BLaER1 treated with 17β-estradiol and CSF1 and Interleukin-3, amounts not matched to agents 10 nM and 100 nM (cell line): Measurements from ENCODE around the gene SRPK2.
"Not testable (repeated sequence)": the region's sequence is repeated elsewhere in the genome, so short reads cannot be mapped to it uniquely, and the experiment has no call there.

Experiments used
- H3K27ac ChIP-seq, 11 experiments: shearing (Covaris generic); formaldehyde crosslinking; 2 replicates each; pipeline ENCODE4 v1.8.1; 2022
- H3K27me3 ChIP-seq, 11 experiments: shearing (Covaris generic); formaldehyde crosslinking; 2 replicates each; pipeline ENCODE4 v1.8.1; 2022
- H3K36me3 ChIP-seq, 11 experiments: shearing (Covaris generic); formaldehyde crosslinking; 2 replicates each; pipeline ENCODE4 v1.8.1; 2022
- H3K4me1 ChIP-seq, 10 experiments: shearing (Covaris generic); formaldehyde crosslinking; 2 replicates each; pipeline ENCODE4 v1.8.1; 2022
- H3K4me2 ChIP-seq, 11 experiments: shearing (Covaris generic); formaldehyde crosslinking; 2 replicates each; pipeline ENCODE4 v1.8.1; 2022
- H3K4me3 ChIP-seq, 10 experiments: shearing (Covaris generic); formaldehyde crosslinking; 2 replicates each; pipeline ENCODE4 v1.8.1; 2022
- H3K9ac ChIP-seq, 11 experiments: shearing (Covaris generic); formaldehyde crosslinking; 2 replicates each; pipeline ENCODE4 v1.8.1; 2022
- H3K9me3 ChIP-seq, 11 experiments: shearing (Covaris generic); formaldehyde crosslinking; replicated peaks in 1 of 11; 2 replicates each; pipeline ENCODE4 v1.8.1; 2022
- H4K20me1 ChIP-seq, 11 experiments: shearing (Covaris generic); formaldehyde crosslinking; 2 replicates each; pipeline ENCODE4 v1.8.1; 2022
- Cebpa-rat ChIP-seq, 11 experiments: shearing (Covaris generic); IDR thresholded peaks; 2 replicates each; pipeline ENCODE4 v1.8.1; 2022

SRPK2 gene

DNA sequence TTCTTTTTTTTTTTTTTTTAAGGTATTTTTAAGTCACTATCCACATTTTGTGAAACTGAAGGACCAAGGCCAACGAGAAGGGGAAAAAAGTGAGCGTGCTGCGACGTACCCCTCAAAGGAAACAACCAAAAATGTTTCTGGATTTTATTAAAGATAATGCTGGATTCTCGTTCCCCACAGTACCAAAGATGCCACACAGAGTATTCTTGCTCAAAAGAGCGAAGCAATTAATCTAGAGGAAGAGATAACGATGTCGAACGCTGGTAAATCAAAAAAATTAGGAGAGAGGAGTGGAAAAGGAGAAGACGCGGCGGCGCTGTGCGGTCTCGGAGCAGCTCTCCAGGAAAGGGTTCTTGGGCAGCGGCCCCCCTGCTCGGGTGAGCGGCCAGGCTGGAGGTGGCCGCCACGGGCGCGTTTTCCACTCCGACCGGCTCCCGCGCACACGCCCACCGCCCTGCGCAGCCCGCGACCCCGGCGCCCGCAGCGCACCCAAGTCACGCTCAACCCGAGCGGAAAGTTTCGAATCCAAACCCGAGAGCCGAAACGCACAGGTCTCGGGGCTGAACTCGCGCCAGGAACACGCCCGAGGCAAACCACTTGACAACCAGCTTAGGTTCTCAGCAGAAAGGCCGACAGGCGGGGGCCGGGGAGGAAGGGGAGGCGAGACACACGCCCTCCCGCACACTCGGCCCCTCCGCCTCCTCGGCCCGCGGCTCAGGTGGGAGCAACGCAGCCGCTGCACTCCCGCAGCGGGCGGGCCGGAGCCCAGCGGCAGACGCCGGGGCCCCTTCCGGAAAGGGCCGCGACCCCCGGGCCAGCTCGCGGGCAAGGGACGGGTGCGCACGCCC is 989 bp downstream of the SRPK2 start:
- Histone ChIP-seq H3K4me1 (peaks cover 9 to 25% (median 13%) of the 10 kb centered on the region in 10 experiments; a peak in 18 of 20 replicates), H3K27me3 (0 out of 22 replicates have a peak, but pooled peaks cover 0 to 3% (median 0%) of the 10 kb centered on the region in 11 experiments), H3K4me2 (peak overlapping the region; percentile 78 to 99 (median 89)), H4K20me1 (peaks cover 19 to 55% (median 45%) of the 10 kb centered on the region in 11 experiments; a peak in 21 of 22 replicates), H3K9me3 (no peaks in the 10 kb centered on the region), H3K9ac (peak overlapping the region; percentile 84 to 95 (median 90)), H3K27ac (peak overlapping the region; percentile 54 to 90 (median 85)), H3K4me3 (peak overlapping the region; percentile 83 to 98 (median 93)), H3K36me3 (peaks cover 5 to 12% (median 9%) of the 10 kb centered on the region in 11 experiments; a peak in 11 of 22 replicates)
- no peak for TF ChIP-seq Cebpa-rat (IDR thresholded peaks at IDR 0.05)

DNA sequence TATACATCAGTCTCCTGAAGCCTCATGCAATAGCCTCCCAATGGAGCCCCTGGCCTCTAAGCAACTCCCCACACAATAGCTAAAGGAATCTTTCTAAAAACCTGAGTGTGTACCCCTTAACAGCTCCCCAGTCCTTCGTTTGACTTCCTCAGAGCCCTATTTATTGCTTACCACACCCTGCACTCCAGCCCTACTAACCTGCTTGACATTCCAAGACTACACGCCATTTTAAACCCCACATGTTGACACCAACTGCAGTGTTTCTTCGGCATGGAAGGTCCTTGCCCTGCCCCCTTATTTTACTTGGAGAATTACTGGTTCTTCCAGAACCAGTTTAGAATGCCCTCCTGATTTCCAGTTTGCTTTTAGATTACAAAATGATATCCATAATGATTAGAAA is 10.8 kb downstream of the SRPK2 start:
- Histone ChIP-seq H3K4me1 (no peaks in the 10 kb centered on the region), H3K4me3 (no peak overlapping the region), H4K20me1 (peaks cover 18 to 97% (median 63%) of the 10 kb centered on the region in 11 experiments; a peak in 19 of 22 replicates), H3K36me3 (peaks cover 0 to 21% (median 4%) of the 10 kb centered on the region in 11 experiments; a peak in 4 of 22 replicates), H3K27ac (no peak overlapping the region), H3K27me3 (no peaks in the 10 kb centered on the region), H3K9me3 (peaks cover 0 to 13% (median 4%) of the 10 kb centered on the region in 11 experiments; a peak in 10 of 22 replicates), H3K4me2 (no peak overlapping the region), H3K9ac (no peak overlapping the region)
- TF ChIP-seq Cebpa-rat (IDR thresholded peaks at IDR 0.05) = no peak

DNA sequence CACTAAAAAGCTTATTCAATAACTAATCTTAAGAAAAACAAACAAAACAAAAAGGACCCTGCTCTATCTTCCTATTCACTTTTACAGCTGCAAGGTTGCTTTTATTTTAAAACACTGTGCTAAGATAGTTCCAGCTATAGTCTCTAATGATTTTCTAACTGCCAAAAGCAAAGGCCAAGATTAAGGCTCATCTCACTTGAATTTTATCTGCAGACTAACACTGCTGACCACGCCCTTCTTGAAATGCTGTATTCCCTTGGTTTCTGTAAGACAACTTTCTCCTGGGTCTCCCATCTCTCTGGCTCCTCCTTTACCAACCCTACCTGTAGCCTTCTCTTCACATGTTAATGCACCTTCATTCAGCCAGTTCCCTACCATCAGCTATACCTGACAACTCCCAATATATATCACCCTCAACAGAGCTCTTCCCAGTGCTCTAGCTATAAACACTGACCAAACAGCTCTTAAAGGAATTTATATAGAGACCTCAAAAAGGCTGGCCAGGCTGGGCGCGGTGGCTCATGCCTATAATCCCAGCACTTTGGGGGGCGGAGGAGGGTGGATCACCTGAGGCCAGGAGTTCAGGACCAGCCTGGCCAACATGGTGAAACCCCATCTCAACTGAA is 11.7 kb downstream of the SRPK2 start:
- peaks cover 0 to 13% (median 4%) of the 10 kb centered on the region in 11 experiments; a peak in 10 of 22 replicates for H3K9me3 ChIP-seq
- no peak overlapping the region for H3K4me3 ChIP-seq
- no peak overlapping the region for H3K9ac ChIP-seq
- H4K20me1 ChIP-seq = peaks cover 18 to 97% (median 61%) of the 10 kb centered on the region in 11 experiments; a peak in 20 of 22 replicates
- H3K27me3 ChIP-seq = no peaks in the 10 kb centered on the region
- H3K4me2 ChIP-seq = no peak overlapping the region
- no peak overlapping the region for H3K27ac ChIP-seq
- H3K4me1 ChIP-seq = no peaks in the 10 kb centered on the region
- peaks cover 0 to 21% (median 4%) of the 10 kb centered on the region in 11 experiments; a peak in 4 of 22 replicates for H3K36me3 ChIP-seq
- no peak for TF ChIP-seq Cebpa-rat (IDR thresholded peaks at IDR 0.05)

DNA sequence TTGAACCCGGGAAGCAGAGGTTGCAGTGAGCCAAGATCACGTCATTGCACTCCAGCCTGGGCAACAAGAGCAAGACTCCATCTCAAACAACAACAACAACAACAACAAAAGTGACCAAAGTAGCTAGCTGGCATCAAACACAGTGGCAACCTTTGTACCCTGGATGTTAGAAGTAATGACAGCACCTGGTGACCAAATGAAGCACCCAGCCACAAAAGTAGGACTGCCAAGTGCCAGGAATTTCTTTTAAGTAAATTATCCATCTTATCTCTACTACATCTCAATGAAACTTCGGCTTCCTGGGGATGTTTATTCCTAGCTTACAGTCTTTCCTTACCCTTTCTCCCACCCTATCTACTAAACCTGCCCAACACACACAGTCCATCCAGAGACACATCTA is 18.8 kb downstream of the SRPK2 start:
- Histone ChIP-seq H3K27me3 (no peaks in the 10 kb centered on the region), H3K4me3 (no peak overlapping the region), H3K27ac (no peak overlapping the region), H4K20me1 (peaks cover 38 to 99% (median 78%) of the 10 kb centered on the region in 11 experiments; a peak in 20 of 22 replicates), H3K9ac (no peak overlapping the region), H3K36me3 (peaks cover 0 to 14% (median 7%) of the 10 kb centered on the region in 11 experiments; a peak in 8 of 22 replicates), H3K4me1 (peaks cover 0 to 11% (median 8%) of the 10 kb centered on the region in 10 experiments; a peak in 12 of 20 replicates), H3K4me2 (no peak overlapping the region), H3K9me3 (peaks cover under 1 to 15% (median 2%) of the 10 kb centered on the region in 11 experiments; a peak in 17 of 22 replicates)
- TF ChIP-seq Cebpa-rat (IDR thresholded peaks at IDR 0.05) = no peak

DNA sequence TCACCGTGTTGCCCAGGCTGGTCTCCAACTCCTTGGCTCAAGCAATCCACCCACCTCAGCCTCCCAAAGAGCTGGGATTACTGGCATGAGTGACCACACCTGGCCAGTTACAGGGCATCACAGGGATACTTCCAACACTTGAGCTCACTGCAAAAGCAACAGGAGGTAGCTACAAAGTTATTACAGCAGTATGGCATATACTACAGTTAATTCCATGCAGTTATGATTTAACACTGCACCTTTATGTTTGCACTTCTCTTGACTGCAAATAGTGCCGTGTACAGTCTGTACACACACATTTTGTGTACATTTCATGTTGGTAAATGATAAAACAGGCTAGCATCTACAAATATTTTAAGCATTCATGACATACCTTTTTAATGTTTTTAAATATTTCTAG is 21.3 kb downstream of the SRPK2 start:
- Histone ChIP-seq H3K9me3 (peaks cover 14 to 31% (median 24%) of the 10 kb centered on the region in 11 experiments; a peak in 20 of 22 replicates), H3K27ac (no peak overlapping the region), H3K27me3 (no peaks in the 10 kb centered on the region), H3K4me1 (peaks cover 0 to 11% (median 8%) of the 10 kb centered on the region in 10 experiments; a peak in 12 of 20 replicates), H3K9ac (no peak overlapping the region), H3K4me2 (no peak overlapping the region), H3K4me3 (no peak overlapping the region), H3K36me3 (peaks cover 0 to 26% (median 15%) of the 10 kb centered on the region in 11 experiments; a peak in 14 of 22 replicates), H4K20me1 (peaks cover 29 to 84% (median 63%) of the 10 kb centered on the region in 11 experiments; a peak in 20 of 22 replicates)
- no peak for TF ChIP-seq Cebpa-rat (IDR thresholded peaks at IDR 0.05)

DNA sequence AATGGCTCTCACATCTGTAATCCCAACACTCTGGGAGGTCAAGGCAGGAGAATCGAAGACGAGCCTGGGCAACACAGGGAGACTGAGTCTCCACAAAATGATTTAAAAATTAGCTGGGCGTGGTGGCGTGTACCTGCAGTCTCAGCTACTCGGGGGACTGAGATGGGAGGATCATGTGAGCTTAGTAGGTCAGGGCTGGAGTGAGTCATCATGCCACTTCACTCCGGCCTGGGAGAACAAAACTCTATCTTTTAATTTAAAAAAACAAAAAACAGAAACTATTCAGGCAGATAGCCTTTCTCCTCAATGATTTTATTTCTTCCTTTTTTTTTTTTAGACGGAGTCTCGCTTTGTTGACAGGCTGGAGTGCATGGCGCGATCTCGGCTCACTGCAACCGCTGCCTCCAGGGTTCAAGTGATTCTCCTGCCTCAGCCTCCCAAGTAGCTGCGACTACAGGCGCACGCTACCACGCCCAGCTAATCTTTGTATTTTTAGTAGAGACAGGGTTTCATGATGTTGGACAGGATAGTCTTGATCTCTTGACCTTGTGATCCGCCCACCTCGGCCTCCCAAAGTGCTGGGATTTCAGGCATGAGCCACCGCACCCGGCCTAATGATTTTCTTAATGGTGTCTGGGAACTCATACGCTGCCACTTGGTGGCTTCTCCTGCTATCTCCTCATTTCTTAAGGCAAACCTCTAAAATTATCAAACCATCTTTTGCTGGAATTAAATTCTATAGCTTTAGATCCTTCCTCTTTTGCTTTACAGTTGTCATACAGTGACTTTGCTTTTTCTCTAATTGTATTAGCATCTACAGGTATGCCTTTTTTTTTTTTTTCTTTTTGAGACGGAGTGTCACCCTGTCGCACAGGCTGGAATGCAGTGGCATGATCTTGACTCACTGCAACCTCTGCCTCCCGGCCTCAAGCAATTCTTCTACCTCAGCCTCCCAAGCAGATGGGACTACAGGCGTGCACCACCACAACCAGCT is 22.9 kb downstream of the SRPK2 start:
- peaks cover 15 to 41% (median 36%) of the 10 kb centered on the region in 11 experiments; a peak in 20 of 22 replicates for H3K9me3 ChIP-seq
- no peaks in the 10 kb centered on the region for H3K27me3 ChIP-seq
- H3K27ac ChIP-seq = no peak overlapping the region
- peaks cover 0 to 11% (median 8%) of the 10 kb centered on the region in 10 experiments; a peak in 12 of 20 replicates for H3K4me1 ChIP-seq
- H3K36me3 ChIP-seq = peaks cover 0 to 26% (median 15%) of the 10 kb centered on the region in 11 experiments; a peak in 14 of 22 replicates
- H4K20me1 ChIP-seq = peaks cover 20 to 68% (median 49%) of the 10 kb centered on the region in 11 experiments; a peak in 20 of 22 replicates
- no peak overlapping the region for H3K4me2 ChIP-seq
- no peak overlapping the region for H3K9ac ChIP-seq
- no peak for TF ChIP-seq Cebpa-rat (IDR thresholded peaks at IDR 0.05)
- no peak overlapping the region for H3K4me3 ChIP-seq

DNA sequence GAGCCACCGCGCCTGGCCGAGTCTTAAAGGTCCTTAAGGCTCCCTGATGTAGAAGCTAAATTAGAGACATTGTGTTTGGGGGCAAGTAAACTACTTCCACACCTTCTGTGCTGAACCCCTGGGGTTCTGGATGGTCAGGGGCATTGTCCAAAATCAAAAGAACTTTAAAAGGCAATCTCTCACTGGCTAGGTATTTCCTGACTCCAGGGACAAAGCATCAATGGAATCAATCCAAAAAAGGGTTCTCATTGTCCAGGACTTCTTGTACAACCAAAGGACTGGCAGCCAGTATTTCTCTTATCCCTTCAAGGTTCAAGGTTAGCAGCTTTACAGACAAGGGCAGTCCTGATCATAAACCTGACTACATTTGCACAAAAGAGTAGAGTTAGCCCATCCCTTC is 24.0 kb downstream of the SRPK2 start:
- Histone ChIP-seq H3K9ac (no peak overlapping the region), H3K4me2 (no peak overlapping the region), H3K36me3 (peaks cover 0 to 26% (median 15%) of the 10 kb centered on the region in 11 experiments; a peak in 15 of 22 replicates), H3K9me3 (peaks cover 15 to 46% (median 36%) of the 10 kb centered on the region in 11 experiments; a peak in 20 of 22 replicates), H3K27ac (no peak overlapping the region), H3K27me3 (no peaks in the 10 kb centered on the region), H3K4me1 (peaks cover 0 to 11% (median 8%) of the 10 kb centered on the region in 10 experiments; a peak in 12 of 20 replicates), H4K20me1 (peaks cover 11 to 56% (median 37%) of the 10 kb centered on the region in 11 experiments; a peak in 20 of 22 replicates), H3K4me3 (no peak overlapping the region)
- TF ChIP-seq Cebpa-rat (IDR thresholded peaks at IDR 0.05) = no peak

DNA sequence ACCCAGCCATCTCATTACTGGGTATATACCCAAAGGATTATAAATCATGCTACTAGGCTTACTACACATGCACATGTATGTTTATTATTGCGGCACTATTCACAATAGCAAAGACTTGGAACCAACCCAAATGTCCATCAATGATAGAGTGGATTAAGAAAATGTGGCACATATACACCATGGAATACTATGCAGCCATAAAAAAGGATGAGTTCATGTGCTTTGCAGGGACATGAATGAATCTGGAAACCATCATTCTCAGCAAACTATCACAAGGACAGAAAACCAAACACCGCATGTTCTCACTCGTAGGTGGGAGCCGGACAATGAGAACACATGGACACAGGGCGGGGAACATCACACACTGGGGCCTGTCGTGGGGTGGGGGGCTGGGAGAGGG is 25.1 kb downstream of the SRPK2 start:
- H3K27me3 ChIP-seq, H3K4me2 ChIP-seq, H3K4me3 ChIP-seq, H3K27ac ChIP-seq, H3K9ac ChIP-seq, H3K4me1 ChIP-seq: not testable (repeated sequence)
- H3K9me3 ChIP-seq = peaks cover 15 to 49% (median 36%) of the 10 kb centered on the region in 11 experiments; a peak in 20 of 22 replicates
- H4K20me1 ChIP-seq = peaks cover 6 to 54% (median 29%) of the 10 kb centered on the region in 11 experiments; a peak in 19 of 22 replicates
- H3K36me3 ChIP-seq = peaks cover 0 to 26% (median 15%) of the 10 kb centered on the region in 11 experiments; a peak in 15 of 22 replicates

DNA sequence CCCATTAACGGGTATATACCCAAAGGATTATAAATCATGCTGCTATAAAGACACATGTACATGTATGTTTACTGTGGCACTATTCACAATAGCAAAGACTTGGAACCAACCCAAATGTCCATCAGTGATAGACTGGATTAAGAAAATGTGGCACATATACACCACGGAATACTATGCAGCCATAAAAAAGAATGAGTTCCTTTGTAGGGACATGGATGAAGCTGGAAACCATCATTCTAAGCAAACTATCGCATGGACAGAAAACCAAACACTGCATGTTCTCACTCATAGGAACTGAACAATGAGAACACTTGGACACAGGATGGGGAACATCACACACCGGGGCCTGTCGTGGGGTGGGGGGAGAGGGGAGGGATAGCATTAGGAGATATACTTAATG is 26.0 kb downstream of the SRPK2 start:
- Histone ChIP-seq H3K9me3 (peaks cover 15 to 49% (median 36%) of the 10 kb centered on the region in 11 experiments; a peak in 20 of 22 replicates), H4K20me1 (peaks cover 6 to 49% (median 21%) of the 10 kb centered on the region in 11 experiments; a peak in 19 of 22 replicates), H3K36me3 (peaks cover 0 to 26% (median 15%) of the 10 kb centered on the region in 11 experiments; a peak in 15 of 22 replicates)
- H3K27ac ChIP-seq, H3K9ac ChIP-seq, H3K4me1 ChIP-seq, H3K4me3 ChIP-seq, H3K27me3 ChIP-seq, H3K4me2 ChIP-seq: not testable (repeated sequence)

DNA sequence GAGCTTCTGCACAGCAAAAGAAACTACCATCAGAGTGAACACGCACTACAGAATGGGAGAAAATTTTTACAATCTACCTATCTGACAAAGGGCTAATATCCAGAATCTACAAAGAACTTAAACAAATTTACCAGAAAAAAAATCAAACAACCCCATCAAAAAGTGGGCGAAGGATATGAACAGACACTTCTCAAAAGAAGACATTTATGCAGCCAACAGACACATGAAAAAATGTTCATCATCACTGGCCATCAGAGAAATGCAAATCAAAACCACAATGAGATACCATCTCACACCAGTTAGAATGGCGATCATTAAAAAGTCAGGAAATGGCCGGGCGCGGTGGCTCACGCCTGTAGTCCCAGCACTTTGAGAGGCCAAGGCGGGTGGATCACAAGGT is 26.7 kb downstream of the SRPK2 start:
- H3K4me2 ChIP-seq = not testable (repeated sequence)

DNA sequence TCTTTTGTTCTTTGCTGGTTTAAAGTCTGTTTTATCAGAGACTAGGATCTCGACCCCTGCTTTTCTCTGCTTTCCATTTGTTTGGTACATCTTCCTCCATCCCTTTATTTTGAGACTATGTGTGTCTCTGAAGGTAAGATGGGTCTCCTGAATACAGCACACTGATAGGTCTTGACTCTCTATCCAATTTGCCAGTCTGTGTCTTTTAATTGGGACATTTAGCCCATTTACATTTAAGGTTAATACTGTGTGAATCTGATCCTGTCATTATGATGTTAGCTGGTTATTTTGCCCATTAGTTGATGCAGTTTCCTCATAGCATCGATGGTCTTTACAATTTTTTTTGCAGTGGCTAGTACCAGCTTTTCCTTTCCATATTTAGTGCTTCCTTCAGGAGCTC is 28.6 kb downstream of the SRPK2 start:
- H3K9ac ChIP-seq, H3K27ac ChIP-seq, H3K27me3 ChIP-seq, H3K4me3 ChIP-seq, H3K4me2 ChIP-seq: not testable (repeated sequence)
- peaks cover 0 to 15% (median 11%) of the 10 kb centered on the region in 11 experiments; a peak in 14 of 22 replicates for H3K36me3 ChIP-seq
- H3K4me1 ChIP-seq = peaks cover 11 to 17% (median 12%) of the 10 kb centered on the region in 10 experiments; a peak in 19 of 20 replicates
- H3K9me3 ChIP-seq = peaks cover 15 to 44% (median 34%) of the 10 kb centered on the region in 11 experiments; a peak in 20 of 22 replicates
- peaks cover 0 to 43% (median 14%) of the 10 kb centered on the region in 11 experiments; a peak in 14 of 22 replicates for H4K20me1 ChIP-seq

More for the DNA sequence above, 26.7 kb downstream of the SRPK2 start:
- Histone ChIP-seq H3K36me3 (peaks cover 0 to 26% (median 12%) of the 10 kb centered on the region in 11 experiments; a peak in 15 of 22 replicates), H3K9me3 (peaks cover 15 to 49% (median 36%) of the 10 kb centered on the region in 11 experiments; a peak in 20 of 22 replicates), H4K20me1 (peaks cover under 1 to 43% (median 14%) of the 10 kb centered on the region in 11 experiments; a peak in 16 of 22 replicates)
- not testable (repeated sequence) for H3K27ac ChIP-seq, H3K9ac ChIP-seq, H3K4me1 ChIP-seq, H3K27me3 ChIP-seq, H3K4me3 ChIP-seq
